Stomach (tissue), 9 donors: ENCODE data around the gene ZNF256. TPM values are rescaled to one million over a fixed set of nuclear protein-coding genes. Genes with fewer than 3 reads are reported as not detected.

Experiments
- DNase-seq, 2 donors: peaks; one replicate each; pipeline versions ENCODE4 v3.0.0 to v3.0.0-alpha.2; 2013 to 2019
- H3K27ac ChIP-seq, 5 donors: fragments of 200-600 bp in 4 of 5; sonication (generic) in 4 of 5; one replicate each; pipeline ENCODE4 v1.5.1; 2013 to 2019; ENCODE audit warnings: mild to moderate bottlenecking in 1 of 5, moderate library complexity in 1 of 5
- H3K27me3 ChIP-seq, 3 donors: fragments of 200-600 bp; sonication (generic); one replicate each; pipeline ENCODE4 v1.5.1; 2017 to 2019; ENCODE audit warnings: mixed run types in 1 of 3
- H3K36me3 ChIP-seq, 4 donors: fragments of 200-600 bp; sonication (generic); 1 replicate in 3 of 4; 2 replicates in 1 of 4; pipeline ENCODE4 v1.5.1; 2016 to 2019
- H3K4me1 ChIP-seq, 4 donors: fragments of 200-600 bp; sonication (generic); one replicate each; pipeline ENCODE4 v1.5.1; 2016 to 2019
- H3K4me3 ChIP-seq, 4 donors: fragments of 200-600 bp; sonication (generic) in 3 of 4; one replicate each; pipeline ENCODE4 v1.5.1; 2016 to 2019; ENCODE audit warnings: mild to moderate bottlenecking in 1 of 4
- H3K9me3 ChIP-seq, 4 donors: fragments of 200-600 bp; sonication (generic); one replicate each; pipeline ENCODE4 v1.5.1; 2016 to 2019
- CTCF ChIP-seq, 7 experiments: fragments of 450-650 bp in 4 of 7; fragments of 200-600 bp in 3 of 7; sonication (generic) in 3 of 7; IDR thresholded peaks; one replicate each; pipeline ENCODE4 v1.5.1; 2016 to 2019; ENCODE audit warnings: antibody characterized with exemption in 7 of 7, control low read depth in 2 of 7, mild to moderate bottlenecking in 1 of 7
- EP300 ChIP-seq: sonication (generic); formaldehyde crosslinking; IDR thresholded peaks from one replicate; pipeline ENCODE4 v1.6.1; 2017; ENCODE audit warnings: antibody characterized with exemption
- POLR2A ChIP-seq, 4 donors: fragments of 450-650 bp; IDR thresholded peaks; one replicate each; pipeline ENCODE4 v1.6.1; 2016; ENCODE audit warnings: antibody characterized with exemption in 4 of 4, control low read depth in 2 of 4, mild to moderate bottlenecking in 1 of 4, moderate library complexity in 1 of 4
- POLR2AphosphoS5 ChIP-seq, 3 donors: sonication (generic); formaldehyde crosslinking; IDR thresholded peaks; one replicate each; pipeline ENCODE4 v1.6.1; 2016; ENCODE audit warnings: antibody characterized with exemption in 3 of 3
- WGBS, 5 donors: extraction: QIAGEN DNeasy Blood & Tissue Kit in 3 of 5; methylation state at CpG; one replicate each; pipeline versions ENCODE4 v1.1.5 to v1.1.7; 2013 to 2018; 5-methylcytosine and 5-hydroxymethylcytosine counted together
- intact Hi-C: fragments of 100-400 bp; cut with DNase I; formaldehyde crosslinking; loops from one replicate; pipeline ENCODE4 v1.15.1; 2023; ENCODE audit warnings: low total_unique reads
- polyA plus RNA-seq, 3 donors: library from polyadenylated mRNA; stranded (reverse); fragments of 200-250 nt; gene quantifications; one replicate each; pipeline ENCODE4 v1.2.3, GENCODE V29; 2013
- total RNA-seq, 5 donors: library from RNA; depleted of rRNA; stranded (reverse); fragments of >200 nt; gene quantifications; one replicate each; pipeline versions ENCODE4 v1.1.0 to v1.2.3, GENCODE V29; 2014 to 2016
- donor health status: healthy with polysubstance abuse.
- donor health status: Bipolar disorder and iron deficiency.
- donor health status: healthy.

Gene ZNF256
- total and polyA plus RNA-seq, 8 donors = 0.89 to 15.4 (median 2.1) TPM; not detected in 2

- Histone ChIP-seq H3K9me3 (peaks cover 15 to 100% (median 90%) of the 10 kb centered on the region in 4 donors), H3K4me1 (no peaks in the 10 kb centered on the region), H3K27me3 (no peaks in the 10 kb centered on the region), H3K36me3 (peaks cover 0 to 80% (median 13%) of the 10 kb centered on the region in 4 donors), H3K4me3 (no peak overlapping the region), H3K27ac (no peak overlapping the region)
- intact Hi-C loops = no loop called here
- TF ChIP-seq CTCF (IDR thresholded peaks at IDR 0.05) = no peak
- no peak for TF ChIP-seq POLR2A (IDR thresholded peaks at IDR 0.05)
- no peak for TF ChIP-seq EP300
- no peak for TF ChIP-seq POLR2AphosphoS5 (IDR thresholded peaks at IDR 0.05)
- no peak for DNase-seq
- WGBS, 5 donors = 86 to 95% (median 93%) methylated on average over 8 of the region's 8 CpGs
These were observed 17.3 kb upstream of the ZNF256 start for GRCh38 chr19:57964761-57965160.

GRCh38 chr19:57961785-57962184, 14.3 kb upstream of the ZNF256 start:
- 77 to 92% (median 89%) methylated on average over 1 of the region's 1 CpG for WGBS, 5 donors
- Histone ChIP-seq H3K4me3 (no peak overlapping the region), H3K9me3 (peaks cover 16 to 100% (median 89%) of the 10 kb centered on the region in 4 donors), H3K27me3 (no peaks in the 10 kb centered on the region), H3K4me1 (no peaks in the 10 kb centered on the region), H3K36me3 (peaks cover 0 to 61% (median 8%) of the 10 kb centered on the region in 4 donors), H3K27ac (no peak overlapping the region)
- TF ChIP-seq CTCF (IDR thresholded peaks at IDR 0.05) = no peak
- TF ChIP-seq POLR2A (IDR thresholded peaks at IDR 0.05) = no peak
- TF ChIP-seq EP300 = no peak
- no peak for TF ChIP-seq POLR2AphosphoS5 (IDR thresholded peaks at IDR 0.05)
- intact Hi-C loops = no loop called here
- DNase-seq = no peak

- H3K9me3 ChIP-seq = peaks cover 5 to 98% (median 85%) of the 10 kb centered on the region in 4 donors
- intact Hi-C loops = no loop called here
- H3K27me3 ChIP-seq = no peaks in the 10 kb centered on the region
- DNase-seq = no peak
- H3K4me1 ChIP-seq = no peaks in the 10 kb centered on the region
- 86 to 93% (median 90%) methylated on average over 4 of the region's 4 CpGs for WGBS, 5 donors
- H3K36me3 ChIP-seq = peaks cover 0 to 9% (median 0%) of the 10 kb centered on the region in 4 donors
- H3K4me3 ChIP-seq = no peak overlapping the region
- no peak for TF ChIP-seq POLR2A (IDR thresholded peaks at IDR 0.05)
- TF ChIP-seq POLR2AphosphoS5 (IDR thresholded peaks at IDR 0.05) = no peak
- TF ChIP-seq CTCF (IDR thresholded peaks at IDR 0.05) = no peak
- no peak for TF ChIP-seq EP300
- H3K27ac ChIP-seq = no peak overlapping the region
These were observed 7.5 kb upstream of the ZNF256 start for GRCh38 chr19:57954996-57955395.

- peaks cover 0 to 25% (median 11%) of the 10 kb centered on the region in 4 donors for H3K4me1 ChIP-seq
- no peaks in the 10 kb centered on the region for H3K27me3 ChIP-seq
- peaks cover 0 to 80% (median 65%) of the 10 kb centered on the region in 4 donors for H3K9me3 ChIP-seq
- 90 to 96% (median 91%) methylated on average over 11 to 12 of the region's 12 CpGs for WGBS, 5 donors
- H3K27ac ChIP-seq = no peak overlapping the region
- TF ChIP-seq POLR2A (IDR thresholded peaks at IDR 0.05) (no peak), CTCF (IDR thresholded peaks at IDR 0.05) (no peak), EP300 (no peak), POLR2AphosphoS5 (IDR thresholded peaks at IDR 0.05) (no peak)
- DNase-seq = no peak
- peaks cover 0 to 13% (median 3%) of the 10 kb centered on the region in 4 donors for H3K36me3 ChIP-seq
- intact Hi-C loops = no loop called here
- no peak overlapping the region for H3K4me3 ChIP-seq
These were observed 2.2 kb upstream of the ZNF256 start for GRCh38 chr19:57949702-57950101.
